GM19238 (cell line): ENCODE measurements around the gene SPSB4.

Source experiments
- DNase-seq: peaks from one replicate; pipeline ENCODE4 v3.0.0; 2011; ENCODE audit warnings: low spot score; ENCODE audit not compliant: insufficient read length

The SPSB4 gene

GRCh38 chr3:141052201-141053069 is 1.3 kb downstream of the SPSB4 start:
- no peak for DNase-seq

- no peak for DNase-seq
These were observed 4.0 kb downstream of the SPSB4 start for GRCh38 chr3:141055136-141055535.

- DNase-seq: no peak
These were observed 4.6 kb downstream of the SPSB4 start for GRCh38 chr3:141055536-141056445.

GRCh38 chr3:141056751-141057171 is 5.6 kb downstream of the SPSB4 start:
- DNase-seq: no peak

- DNase-seq: no peak
These were observed 6.3 kb downstream of the SPSB4 start for GRCh38 chr3:141057436-141057835.

- no peak for DNase-seq
These were observed 7.0 kb downstream of the SPSB4 start for GRCh38 chr3:141057946-141058800.

DNA sequence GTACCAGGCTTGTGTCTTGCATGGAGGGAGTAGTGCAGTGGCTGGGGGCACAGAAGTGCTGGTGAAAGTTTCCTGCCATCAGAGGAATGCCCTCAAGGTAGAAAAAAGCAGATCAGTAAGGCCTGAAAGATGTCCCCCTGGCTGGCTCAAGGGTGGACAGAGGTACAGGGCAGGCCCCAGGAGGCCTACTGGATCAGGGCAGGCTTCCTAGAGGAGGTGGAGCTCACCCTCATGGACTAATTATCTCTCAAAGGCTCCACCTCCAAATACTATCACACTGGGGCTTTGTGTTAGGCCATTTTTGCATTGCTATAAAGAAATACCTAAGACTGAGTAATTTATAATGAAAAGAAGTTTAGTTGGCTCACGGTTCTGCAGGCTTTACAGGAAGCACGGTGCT is 7.8 kb downstream of the SPSB4 start:
- DNase-seq: no peak

DNA sequence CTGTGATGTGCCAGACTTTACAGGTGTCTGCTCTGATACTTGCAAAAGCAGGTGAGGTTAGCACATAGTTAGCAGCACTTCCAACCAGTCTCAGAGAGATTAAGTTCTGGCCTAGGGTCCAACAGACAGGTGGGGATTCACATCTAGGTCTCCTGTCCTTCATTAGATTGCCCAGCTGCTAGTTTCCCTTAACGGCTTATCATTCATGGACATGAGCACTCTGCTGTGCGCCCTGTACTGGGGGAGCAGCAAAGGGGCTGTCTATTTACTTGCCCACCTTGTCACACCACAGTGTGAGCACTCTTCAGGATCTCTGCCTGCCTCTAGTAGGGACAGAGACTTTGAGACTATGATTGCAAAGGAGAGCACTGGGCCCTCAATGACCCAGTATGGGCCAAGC is 8.7 kb downstream of the SPSB4 start:
- no peak for DNase-seq

DNA sequence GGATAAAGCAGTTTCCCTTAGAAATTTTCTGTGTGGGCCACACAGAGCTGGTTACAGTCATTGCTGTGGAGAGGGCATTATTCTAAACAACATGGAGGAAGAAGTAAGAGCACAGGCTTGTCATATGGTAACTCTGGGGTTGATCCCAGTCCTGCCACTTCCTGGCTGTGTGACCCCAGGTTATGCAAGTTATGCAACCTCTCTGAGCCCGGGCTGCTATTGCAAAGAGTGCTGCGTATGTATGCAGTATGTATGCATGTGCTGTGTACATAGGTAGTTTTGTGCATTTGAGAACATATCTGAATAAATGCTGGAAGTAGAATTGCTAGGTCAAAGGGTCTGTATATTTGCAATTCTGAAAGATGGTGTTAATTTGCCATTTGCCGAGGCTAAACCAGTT is 9.2 kb downstream of the SPSB4 start:
- DNase-seq: no peak

DNA sequence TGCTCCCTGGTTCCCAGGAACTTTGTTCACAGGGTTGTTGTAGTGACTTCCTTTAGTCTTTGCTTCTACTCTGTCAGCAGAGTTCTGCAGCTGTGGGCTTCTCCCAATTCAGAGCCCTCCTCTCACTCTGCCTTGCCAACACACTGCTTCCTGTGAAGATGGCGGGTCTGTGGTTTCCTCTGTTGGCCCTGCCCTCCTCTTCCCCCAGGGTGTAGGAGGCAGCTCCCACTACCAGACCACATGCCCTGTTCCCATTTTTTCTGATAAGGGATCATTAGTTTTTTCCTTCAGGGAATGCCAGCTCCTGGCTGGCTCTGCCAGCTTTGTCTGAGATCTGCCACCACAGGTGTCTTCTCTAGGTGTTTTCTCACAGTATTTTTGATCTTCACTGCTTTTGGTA is 12.7 kb downstream of the SPSB4 start:
- DNase-seq: no peak

DNA sequence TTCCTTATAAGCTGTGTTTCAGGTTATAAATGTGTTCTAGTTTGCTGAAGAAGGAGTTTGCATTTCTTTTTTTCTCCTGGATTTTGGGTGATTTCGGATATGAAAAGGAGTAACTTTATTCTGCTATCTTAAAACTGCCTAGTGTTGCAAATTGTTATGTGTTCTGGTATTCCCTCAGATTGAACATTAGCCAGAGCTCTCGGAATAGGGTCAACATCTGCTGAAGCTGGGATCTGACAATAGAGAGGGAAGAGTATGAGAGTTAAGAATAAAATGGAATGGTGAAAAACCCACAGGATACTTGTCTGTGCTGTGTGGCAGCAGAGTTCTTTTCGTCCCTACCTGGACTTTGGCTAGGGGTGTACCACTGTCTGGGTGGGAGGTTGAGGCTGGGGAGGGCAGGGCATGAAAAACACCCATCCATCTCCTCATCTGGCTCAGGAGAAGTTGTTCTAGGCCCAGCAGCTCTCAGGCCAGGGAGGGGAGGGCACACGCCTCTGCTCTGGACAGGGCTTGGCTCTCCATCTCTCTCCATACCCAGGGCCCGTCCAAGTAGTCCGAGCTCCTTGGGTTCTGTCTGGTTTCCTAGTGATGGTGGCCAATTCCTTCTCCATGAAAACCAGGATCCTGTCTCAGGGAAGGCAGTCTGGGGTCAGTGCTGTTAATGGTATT is 13.2 kb downstream of the SPSB4 start:
- no peak for DNase-seq

GRCh38 chr3:141065258-141065657 is 14.1 kb downstream of the SPSB4 start:
- DNase-seq: no peak

DNA sequence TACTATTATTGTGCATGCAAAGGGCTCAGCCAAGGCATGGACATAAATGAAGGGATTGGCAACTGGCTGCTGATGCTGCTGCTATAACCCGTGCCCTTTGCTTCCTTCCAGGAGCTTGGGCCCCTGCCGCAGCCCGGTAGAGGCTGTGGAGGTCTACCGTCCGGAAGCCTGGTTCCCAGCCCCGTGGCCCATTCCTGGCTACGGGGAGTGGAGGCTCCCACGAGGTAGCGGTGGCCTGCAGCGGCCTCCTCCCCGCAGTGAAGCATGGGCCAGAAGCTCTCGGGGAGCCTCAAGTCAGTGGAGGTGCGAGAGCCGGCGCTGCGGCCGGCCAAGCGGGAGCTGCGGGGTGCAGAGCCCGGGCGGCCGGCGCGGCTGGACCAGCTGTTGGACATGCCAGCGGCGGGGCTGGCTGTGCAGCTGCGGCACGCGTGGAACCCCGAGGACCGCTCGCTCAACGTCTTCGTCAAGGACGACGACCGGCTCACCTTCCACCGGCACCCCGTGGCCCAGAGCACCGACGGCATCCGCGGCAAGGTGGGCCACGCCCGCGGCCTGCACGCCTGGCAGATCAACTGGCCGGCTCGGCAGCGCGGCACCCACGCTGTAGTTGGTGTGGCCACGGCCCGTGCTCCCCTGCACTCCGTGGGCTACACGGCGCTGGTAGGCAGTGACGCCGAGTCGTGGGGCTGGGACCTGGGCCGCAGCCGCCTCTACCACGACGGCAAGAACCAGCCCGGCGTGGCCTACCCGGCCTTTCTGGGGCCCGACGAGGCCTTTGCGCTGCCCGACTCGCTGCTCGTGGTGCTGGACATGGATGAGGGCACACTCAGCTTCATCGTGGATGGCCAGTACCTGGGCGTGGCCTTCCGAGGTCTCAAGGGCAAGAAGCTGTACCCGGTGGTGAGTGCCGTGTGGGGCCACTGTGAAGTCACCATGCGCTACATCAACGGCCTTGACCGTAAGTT is 15.0 kb downstream of the SPSB4 start:
- DNase-seq: no peak

GRCh38 chr3:141067206-141067974 is 16.2 kb downstream of the SPSB4 start:
- DNase-seq: no peak

GRCh38 chr3:141070229-141070628 is 19.1 kb downstream of the SPSB4 start:
- no peak for DNase-seq

GRCh38 chr3:141070727-141071357 is 19.7 kb downstream of the SPSB4 start:
- DNase-seq: no peak

GRCh38 chr3:141071681-141072260 is 20.6 kb downstream of the SPSB4 start:
- DNase-seq: no peak

DNA sequence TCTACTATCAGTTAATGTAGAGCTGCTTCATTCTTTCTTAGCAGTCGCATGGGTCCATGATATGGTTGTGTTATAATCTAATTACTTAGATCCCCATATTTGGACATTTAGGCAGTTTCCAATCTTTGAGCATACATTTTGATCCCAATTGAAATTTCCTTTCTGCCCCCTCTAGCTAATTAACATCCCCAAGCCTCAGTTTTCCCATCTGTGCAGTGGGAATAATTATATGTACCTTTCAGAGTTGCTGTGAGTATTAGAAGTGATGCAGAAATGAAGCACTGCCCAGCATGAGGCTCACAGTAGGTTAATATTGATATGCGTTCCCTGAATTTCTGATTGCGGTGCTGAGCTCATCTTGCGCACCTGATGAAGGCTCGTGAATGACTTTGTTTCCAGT is 21.8 kb downstream of the SPSB4 start:
- no peak for DNase-seq
